ENCODE data around the gene DPY19L1. TPM values are rescaled to one million over a fixed set of nuclear protein-coding genes. Genes with fewer than 3 reads are reported as not detected.

DPY19L1 gene
- total and polyA plus RNA-seq, 9 donors, result 14.7 to 34.0 (median 21.2) TPM

Other genes with a start within 250 kb of the DPY19L1 start
- gene TBX20, start 216.6 kb upstream of the DPY19L1 start, total RNA-seq, result not detected
- 1 to 10 TPM in 2 of 8 donors, not detected in 6; 1.5 to 1.8 TPM for gene TBX20, start 216.6 kb upstream of the DPY19L1 start, polyA plus RNA-seq (ENCODE audit: insufficient read depth in 1 of 8, insufficient read length in 8 of 8, low replicate concordance in 1 of 8)

Data from muscle of leg (tissue), 9 donors.